Measurements from ENCODE around the gene SPTBN1.
"Not testable (repeated sequence)": the region's sequence is repeated elsewhere in the genome, so short reads cannot be mapped to it uniquely, and the experiment has no call there.

The SPTBN1 gene

GRCh38 chr2:54470266-54470938 lies 14.3 kb downstream of the SPTBN1 start:
- no peak for DNase-seq (ENCODE audit: low read depth in 2 of 2)

GRCh38 chr2:54471221-54471711 lies 15.1 kb downstream of the SPTBN1 start:
- DNase-seq (ENCODE audit: low read depth in 2 of 2), result no peak

DNA sequence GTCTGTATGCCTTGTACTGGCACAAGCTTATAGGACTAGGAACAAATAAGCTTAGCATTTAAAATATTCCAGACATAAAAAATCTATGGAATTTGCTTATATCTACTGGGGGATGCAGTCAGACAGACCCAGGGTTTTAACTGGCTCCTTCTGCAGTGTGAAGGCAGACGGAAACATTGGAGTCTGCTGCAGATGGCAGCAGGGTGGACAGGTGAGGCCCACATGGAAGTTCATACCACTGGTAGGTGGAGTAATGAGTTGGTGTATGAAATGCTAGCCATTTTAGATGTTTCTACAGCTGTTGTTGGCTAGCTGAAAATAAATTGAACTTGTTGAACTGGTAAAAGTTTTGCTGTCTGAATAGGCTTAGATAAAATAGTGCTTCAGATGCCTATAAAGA lies 17.7 kb downstream of the SPTBN1 start:
- DNase-seq (ENCODE audit: low read depth in 2 of 2), result no peak

- no peak for DNase-seq (ENCODE audit: low read depth in 2 of 2)
Observed at GRCh38 chr2:54475285-54475684, 19.2 kb downstream of the SPTBN1 start.

GRCh38 chr2:54475919-54476318 lies 19.8 kb downstream of the SPTBN1 start:
- DNase-seq (ENCODE audit: low read depth in 2 of 2), result no peak

- DNase-seq (ENCODE audit: low read depth in 2 of 2), result no peak
Observed at GRCh38 chr2:54476852-54477251, 20.7 kb downstream of the SPTBN1 start.

DNA sequence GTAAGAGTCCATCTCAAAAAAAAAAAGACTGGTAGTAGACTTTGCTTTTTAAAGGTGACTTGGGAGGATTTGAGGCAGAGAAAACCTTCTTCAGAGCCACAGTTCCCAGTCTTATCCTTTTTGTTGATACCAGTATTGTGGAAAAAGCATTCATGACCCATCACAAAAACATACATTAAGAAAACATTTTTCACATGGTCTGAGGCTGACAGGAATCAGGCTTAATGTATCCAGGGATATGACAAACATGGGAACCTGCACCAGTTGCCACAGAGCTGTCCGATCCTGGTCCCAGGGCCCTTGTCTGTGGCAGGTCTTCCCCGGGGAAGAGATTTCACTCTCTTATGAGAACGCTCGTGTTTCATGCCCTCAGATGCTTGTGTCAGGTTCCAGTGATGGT lies 21.8 kb downstream of the SPTBN1 start:
- DNase-seq (ENCODE audit: low read depth in 2 of 2), result no peak

DNA sequence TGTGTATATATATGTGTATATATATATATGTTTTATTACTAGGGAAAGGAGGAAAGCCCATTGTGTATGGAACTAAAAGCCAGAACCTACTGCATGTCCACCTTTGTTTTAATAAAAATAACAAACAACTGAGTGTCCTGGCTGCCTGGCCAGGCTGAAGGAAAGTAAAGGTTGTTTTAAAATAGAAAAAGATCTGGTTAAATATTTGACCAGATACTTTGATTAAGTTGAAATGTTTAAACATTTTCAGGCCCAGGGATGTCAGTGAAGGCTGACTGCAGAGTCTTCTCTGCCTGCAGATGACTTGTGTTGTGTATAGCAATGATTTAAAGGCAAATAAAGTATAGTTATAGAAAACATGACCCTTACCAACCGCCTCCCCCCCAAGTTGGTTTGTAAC lies 22.8 kb downstream of the SPTBN1 start:
- no peak for DNase-seq (ENCODE audit: low read depth in 2 of 2)

GRCh38 chr2:54479424-54479823 lies 23.3 kb downstream of the SPTBN1 start:
- DNase-seq (ENCODE audit: low read depth in 2 of 2), result no peak

DNA sequence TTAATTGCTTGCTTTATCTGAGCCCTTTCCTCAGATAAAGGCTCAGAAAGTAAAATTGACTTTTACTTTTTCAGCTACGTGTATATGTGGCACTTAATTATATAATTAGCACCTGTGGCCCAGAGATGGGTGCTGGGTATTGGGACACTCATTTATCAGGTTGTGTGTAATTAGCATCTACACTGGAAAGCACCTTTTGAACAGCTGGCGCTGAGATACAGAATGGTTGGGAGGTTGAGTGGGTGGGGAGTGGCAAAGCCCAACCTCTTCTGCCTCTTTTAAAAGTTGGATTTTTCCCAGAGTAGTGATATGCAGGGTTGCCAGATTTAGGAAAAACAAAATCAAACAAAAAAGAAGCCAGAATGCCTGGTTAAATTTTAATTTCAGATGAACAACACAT lies 23.9 kb downstream of the SPTBN1 start:
- DNase-seq (ENCODE audit: low read depth in 2 of 2), result no peak

GRCh38 chr2:54481686-54482085 lies 25.6 kb downstream of the SPTBN1 start:
- DNase-seq (ENCODE audit: low read depth in 2 of 2), result no peak

GRCh38 chr2:54482715-54483114 lies 26.6 kb downstream of the SPTBN1 start:
- no peak for DNase-seq (ENCODE audit: low read depth in 2 of 2)

GRCh38 chr2:54483426-54483825 lies 27.3 kb downstream of the SPTBN1 start:
- no peak for DNase-seq (ENCODE audit: low read depth in 2 of 2)

- DNase-seq (ENCODE audit: low read depth in 2 of 2), result not testable (repeated sequence)
Observed at GRCh38 chr2:54485756-54486155, 29.6 kb downstream of the SPTBN1 start.

DNA sequence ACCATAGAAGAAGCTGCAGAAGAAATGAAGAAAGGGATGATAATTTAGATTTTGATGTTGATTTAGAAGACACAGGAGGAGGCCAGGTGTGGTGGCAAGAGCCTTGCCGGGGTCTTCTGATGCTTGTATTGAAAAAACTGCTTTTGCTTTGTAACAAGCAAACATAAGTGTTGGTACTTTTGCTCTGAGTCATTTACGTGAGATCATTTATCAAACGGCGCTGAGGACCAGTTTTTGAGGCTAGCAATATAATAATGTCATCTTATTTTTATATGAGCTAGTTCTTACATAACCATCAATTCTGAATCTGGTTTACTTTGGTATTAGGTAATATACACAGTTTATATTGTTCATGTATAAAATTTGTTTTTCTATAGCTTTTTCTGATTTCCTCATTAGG lies 30.6 kb downstream of the SPTBN1 start:
- DNase-seq (ENCODE audit: low read depth in 2 of 2), result no peak

DNA sequence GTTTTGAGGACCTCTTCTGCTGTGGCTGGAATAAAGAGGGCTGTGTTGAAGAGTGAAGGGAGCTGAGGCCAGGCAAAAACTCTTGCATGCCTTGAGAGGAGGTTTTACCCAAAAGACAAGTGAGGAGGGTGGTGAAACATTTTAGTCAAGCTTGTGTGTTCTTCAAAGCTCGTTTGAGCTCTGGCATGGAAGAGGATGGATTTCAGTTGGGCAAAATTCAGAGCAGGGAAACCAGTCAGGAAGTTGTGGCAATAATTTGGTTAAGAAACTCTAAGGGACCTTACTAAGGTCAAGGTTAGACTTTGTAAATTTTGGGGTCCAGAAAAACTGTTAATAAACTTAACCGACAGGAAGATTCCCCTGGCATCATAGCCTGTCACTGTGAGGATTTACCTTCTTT lies 34.7 kb downstream of the SPTBN1 start:
- DNase-seq (ENCODE audit: low read depth in 2 of 2), result no peak

GRCh38 chr2:54492335-54492734 lies 36.2 kb downstream of the SPTBN1 start:
- no peak for DNase-seq (ENCODE audit: low read depth in 2 of 2)

DNA sequence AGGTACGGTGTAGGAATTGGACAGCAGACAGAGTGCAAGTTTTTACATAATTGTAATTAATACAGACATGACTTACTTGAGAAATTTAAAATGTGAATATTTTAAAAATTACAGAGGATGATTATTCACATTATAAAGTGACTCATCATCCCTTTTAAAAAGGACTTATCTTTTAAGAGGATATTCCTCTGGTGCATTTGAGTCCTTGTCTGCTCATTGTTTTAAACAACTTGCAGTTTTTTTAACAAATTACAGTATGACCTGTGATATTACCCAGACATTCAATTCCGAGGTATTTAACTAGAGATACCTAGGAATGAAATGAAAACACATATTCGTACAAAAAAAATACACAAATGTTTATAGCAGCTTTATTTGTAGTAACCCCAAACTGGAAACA lies 38.0 kb downstream of the SPTBN1 start:
- DNase-seq (ENCODE audit: low read depth in 2 of 2), result no peak

DNA sequence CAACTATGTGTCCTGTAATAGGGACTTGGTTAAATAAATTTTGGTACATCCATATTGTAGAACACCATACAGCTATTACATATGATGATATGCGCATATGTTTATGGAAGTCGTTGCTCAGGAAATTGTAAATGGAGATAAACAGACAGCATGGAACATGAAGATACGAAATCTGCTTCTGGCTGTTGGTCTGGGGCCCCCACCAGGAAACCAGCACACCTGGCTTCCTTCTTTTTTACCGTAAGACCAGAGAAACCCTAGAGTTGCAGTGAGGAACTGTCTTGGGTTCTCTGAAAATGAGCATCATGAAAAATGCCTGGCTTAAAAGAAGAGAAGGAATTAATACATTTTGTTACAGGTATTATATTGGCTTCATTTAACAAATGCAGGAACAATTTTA lies 40.8 kb downstream of the SPTBN1 start:
- no peak for DNase-seq (ENCODE audit: low read depth in 2 of 2)

DNA sequence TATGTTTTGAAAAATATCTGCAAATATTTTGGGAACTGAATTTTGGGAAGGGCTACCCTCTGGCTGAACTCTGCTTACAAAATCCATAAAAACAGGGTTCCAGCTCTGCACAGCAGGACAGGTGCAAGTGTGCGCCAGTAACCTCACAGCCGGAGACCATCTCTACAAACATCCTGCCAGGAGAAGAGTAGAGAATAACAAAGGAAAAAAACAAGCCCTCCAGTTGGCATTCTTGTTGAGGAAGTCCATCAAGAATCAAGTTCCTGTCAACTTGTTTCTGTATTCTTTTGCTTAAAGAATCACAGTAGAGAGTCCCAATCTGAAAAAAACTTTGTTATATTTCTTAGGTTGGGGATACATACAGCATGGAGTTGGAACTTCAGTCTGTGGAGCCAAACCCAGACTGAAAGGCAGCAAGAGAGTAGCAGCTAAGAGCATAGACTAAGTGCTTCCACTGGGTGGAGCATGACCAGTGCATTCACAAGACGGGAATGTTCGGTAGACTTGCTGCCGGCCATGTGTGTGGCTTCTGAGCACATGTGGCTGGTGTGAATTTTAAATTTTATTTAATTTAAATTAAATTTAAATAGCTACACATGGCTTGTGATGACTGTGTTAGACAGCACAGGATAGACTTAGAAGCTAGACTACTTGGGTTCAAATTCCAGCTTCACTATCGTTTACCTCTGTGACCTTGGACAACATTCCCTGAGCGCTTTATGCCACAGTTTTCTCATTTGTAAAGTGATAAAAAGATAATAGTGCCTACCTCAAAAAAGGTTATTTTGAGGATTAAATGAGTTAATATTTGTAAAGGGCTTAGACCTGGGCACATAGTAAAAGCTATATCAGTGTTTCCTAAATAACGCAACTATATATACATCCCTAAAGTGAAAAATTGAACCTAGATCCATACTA lies 41.9 kb downstream of the SPTBN1 start:
- no peak for DNase-seq (ENCODE audit: low read depth in 2 of 2)

DNA sequence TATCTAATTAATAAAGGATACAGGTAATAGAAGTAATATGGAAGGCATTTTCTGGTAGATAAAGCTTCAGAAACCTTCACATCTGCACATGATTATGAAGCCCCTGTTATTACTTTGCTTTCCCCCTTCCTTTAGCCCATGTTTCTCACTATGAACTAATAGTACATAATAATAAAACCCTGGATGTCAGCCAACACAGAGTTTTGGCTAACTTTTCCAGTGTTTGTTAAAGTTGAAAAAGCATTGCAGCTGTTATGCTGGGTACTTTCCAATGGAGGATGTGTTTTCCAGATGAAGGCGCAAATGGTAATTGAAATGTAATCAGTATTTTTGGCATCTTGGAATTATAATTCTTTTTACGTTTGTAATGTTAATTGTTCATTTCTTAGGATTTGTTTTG lies 43.5 kb downstream of the SPTBN1 start:
- no peak for DNase-seq (ENCODE audit: low read depth in 2 of 2)

GRCh38 chr2:54500404-54501205 lies 44.5 kb downstream of the SPTBN1 start:
- DNase-seq (ENCODE audit: low read depth in 2 of 2), result no peak
